Activated naive CD8-positive, alpha-beta T cell (primary cell): Measurements from ENCODE around the gene NTN3.

Source experiments
- H3K27ac Mint-ChIP-seq: one replicate; pipeline ENCODE4 v1.8.0; 2021; ENCODE audit warnings: mixed read lengths
- H3K27me3 Mint-ChIP-seq: one replicate; pipeline ENCODE4 v1.8.0; 2021; ENCODE audit warnings: mixed read lengths
- H3K36me3 Mint-ChIP-seq: one replicate; pipeline ENCODE4 v1.8.0; 2021; ENCODE audit warnings: mixed read lengths
- H3K4me1 Mint-ChIP-seq: one replicate; pipeline ENCODE4 v1.8.0; 2021; ENCODE audit warnings: low read depth, mixed read lengths
- H3K4me3 Mint-ChIP-seq: one replicate; pipeline ENCODE4 v1.8.0; 2021; ENCODE audit warnings: mild to moderate bottlenecking, mixed read lengths
- H3K9me3 Mint-ChIP-seq: one replicate; pipeline ENCODE4 v1.8.0; 2021; ENCODE audit warnings: low read depth, mixed read lengths

The NTN3 gene

GRCh38 chr16:2486645-2487516 is 15.8 kb downstream of the NTN3 start:
- no peaks in the 10 kb centered on the region for H3K27me3 Mint-ChIP-seq
- peak overlapping the region; percentile 75 for H3K4me3 Mint-ChIP-seq
- H3K9me3 Mint-ChIP-seq = no peaks in the 10 kb centered on the region
- H3K36me3 Mint-ChIP-seq = no peaks in the 10 kb centered on the region
- peak overlapping the region; percentile 87 for H3K27ac Mint-ChIP-seq
- H3K4me1 Mint-ChIP-seq = peaks cover 15% of the 10 kb centered on the region

GRCh38 chr16:2487517-2487842 is 16.4 kb downstream of the NTN3 start:
- Mint-ChIP-seq H3K36me3 (no peaks in the 10 kb centered on the region), H3K4me3 (peak overlapping the region; percentile 75), H3K27me3 (no peaks in the 10 kb centered on the region), H3K27ac (peak overlapping the region; percentile 87), H3K9me3 (no peaks in the 10 kb centered on the region), H3K4me1 (peaks cover 12% of the 10 kb centered on the region)

GRCh38 chr16:2487903-2488531 is 16.9 kb downstream of the NTN3 start:
- Mint-ChIP-seq H3K9me3 (no peaks in the 10 kb centered on the region), H3K36me3 (no peaks in the 10 kb centered on the region), H3K27me3 (no peaks in the 10 kb centered on the region), H3K27ac (no peak overlapping the region), H3K4me3 (no peak overlapping the region), H3K4me1 (peaks cover 12% of the 10 kb centered on the region)

GRCh38 chr16:2489581-2489980 is 18.5 kb downstream of the NTN3 start:
- H3K4me1 Mint-ChIP-seq = peaks cover 12% of the 10 kb centered on the region

GRCh38 chr16:2490190-2491105 is 19.4 kb downstream of the NTN3 start:
- Mint-ChIP-seq H3K36me3 (no peaks in the 10 kb centered on the region), H3K4me3 (no peak overlapping the region), H3K9me3 (no peaks in the 10 kb centered on the region), H3K4me1 (peaks cover 12% of the 10 kb centered on the region), H3K27ac (no peak overlapping the region), H3K27me3 (no peaks in the 10 kb centered on the region)

More at GRCh38 chr16:2489581-2489980, 18.5 kb downstream of the NTN3 start:
- no peak overlapping the region for H3K27ac Mint-ChIP-seq
- no peaks in the 10 kb centered on the region for H3K27me3 Mint-ChIP-seq
- H3K4me3 Mint-ChIP-seq = no peak overlapping the region
- H3K9me3 Mint-ChIP-seq = no peaks in the 10 kb centered on the region
- H3K36me3 Mint-ChIP-seq = no peaks in the 10 kb centered on the region

GRCh38 chr16:2492292-2492691 is 21.2 kb downstream of the NTN3 start:
- Mint-ChIP-seq H3K4me1 (peaks cover 4% of the 10 kb centered on the region), H3K27ac (no peak overlapping the region), H3K4me3 (no peak overlapping the region), H3K9me3 (no peaks in the 10 kb centered on the region), H3K27me3 (no peaks in the 10 kb centered on the region), H3K36me3 (no peaks in the 10 kb centered on the region)

- Mint-ChIP-seq H3K4me1 (no peaks in the 10 kb centered on the region), H3K36me3 (no peaks in the 10 kb centered on the region), H3K27ac (no peak overlapping the region), H3K4me3 (no peak overlapping the region), H3K27me3 (no peaks in the 10 kb centered on the region), H3K9me3 (no peaks in the 10 kb centered on the region)
Measured at GRCh38 chr16:2493605-2494004, 22.5 kb downstream of the NTN3 start.

GRCh38 chr16:2494616-2495015 is 23.5 kb downstream of the NTN3 start:
- Mint-ChIP-seq H3K9me3 (no peaks in the 10 kb centered on the region), H3K27me3 (no peaks in the 10 kb centered on the region), H3K4me3 (no peak overlapping the region), H3K36me3 (no peaks in the 10 kb centered on the region), H3K27ac (no peak overlapping the region), H3K4me1 (no peaks in the 10 kb centered on the region)

- Mint-ChIP-seq H3K27ac (no peak overlapping the region), H3K4me3 (no peak overlapping the region)
Measured at GRCh38 chr16:2495041-2495440, 23.9 kb downstream of the NTN3 start.

GRCh38 chr16:2496223-2497115 is 25.4 kb downstream of the NTN3 start:
- H3K4me3 Mint-ChIP-seq = no peak overlapping the region
- no peak overlapping the region for H3K27ac Mint-ChIP-seq
- H3K36me3 Mint-ChIP-seq = no peaks in the 10 kb centered on the region
- H3K4me1 Mint-ChIP-seq = no peaks in the 10 kb centered on the region
- no peaks in the 10 kb centered on the region for H3K9me3 Mint-ChIP-seq
- no peaks in the 10 kb centered on the region for H3K27me3 Mint-ChIP-seq

More at GRCh38 chr16:2495041-2495440, 23.9 kb downstream of the NTN3 start:
- Mint-ChIP-seq H3K4me1 (no peaks in the 10 kb centered on the region), H3K36me3 (no peaks in the 10 kb centered on the region), H3K9me3 (no peaks in the 10 kb centered on the region), H3K27me3 (no peaks in the 10 kb centered on the region)

GRCh38 chr16:2497116-2497630 is 26.1 kb downstream of the NTN3 start:
- Mint-ChIP-seq H3K27me3 (no peaks in the 10 kb centered on the region), H3K36me3 (no peaks in the 10 kb centered on the region), H3K4me1 (no peaks in the 10 kb centered on the region), H3K27ac (no peak overlapping the region), H3K9me3 (no peaks in the 10 kb centered on the region), H3K4me3 (no peak overlapping the region)

GRCh38 chr16:2497695-2498484 is 26.8 kb downstream of the NTN3 start:
- Mint-ChIP-seq H3K36me3 (no peaks in the 10 kb centered on the region), H3K9me3 (no peaks in the 10 kb centered on the region), H3K27me3 (no peaks in the 10 kb centered on the region), H3K4me3 (no peak overlapping the region), H3K27ac (no peak overlapping the region), H3K4me1 (no peaks in the 10 kb centered on the region)

GRCh38 chr16:2498531-2499253 is 27.6 kb downstream of the NTN3 start:
- H3K27ac Mint-ChIP-seq = no peak overlapping the region
- H3K27me3 Mint-ChIP-seq = no peaks in the 10 kb centered on the region
- H3K36me3 Mint-ChIP-seq = no peaks in the 10 kb centered on the region
- no peak overlapping the region for H3K4me3 Mint-ChIP-seq
- no peaks in the 10 kb centered on the region for H3K9me3 Mint-ChIP-seq
- no peaks in the 10 kb centered on the region for H3K4me1 Mint-ChIP-seq
